Mesenchymal stem cell (in vitro differentiated cells and primary cell): ENCODE data around the gene TMEM45B. TPM values are rescaled to one million over a fixed set of nuclear protein-coding genes. Genes with fewer than 3 reads are reported as not detected.

ENCODE experiments used
- DNase-seq: peaks from one replicate; pipeline ENCODE4 v3.0.0-alpha.2; 2013
- H2AFZ ChIP-seq: one replicate; pipeline ENCODE4 v1.6.1; 2013; ENCODE audit warnings: low read depth, mild to moderate bottlenecking, control low read depth, inconsistent platforms, low read length, moderate library complexity
- H2AK5ac ChIP-seq: 2 replicates; pipeline ENCODE4 v1.6.1; 2013; ENCODE audit warnings: low read length, moderate library complexity, mild to moderate bottlenecking, inconsistent platforms; ENCODE audit not compliant: severe bottlenecking
- H2BK120ac ChIP-seq: one replicate; pipeline ENCODE4 v1.6.1; 2013; ENCODE audit warnings: low read depth, mild to moderate bottlenecking, inconsistent platforms, low read length, moderate library complexity
- H2BK12ac ChIP-seq, 2 experiments: one replicate each; pipeline ENCODE4 v1.6.1; 2013; ENCODE audit warnings: inconsistent platforms in 2 of 2, low read length in 2 of 2, mild to moderate bottlenecking in 2 of 2, moderate library complexity in 2 of 2, control low read depth in 1 of 2
- H2BK15ac ChIP-seq: one replicate; pipeline ENCODE4 v1.6.1; 2013; ENCODE audit warnings: mild to moderate bottlenecking, low read depth, inconsistent platforms; ENCODE audit not compliant: poor library complexity, severe bottlenecking
- H2BK5ac ChIP-seq: 2 replicates; pipeline ENCODE4 v1.6.1; 2013; ENCODE audit warnings: low read depth, mild to moderate bottlenecking, low read length, control low read depth, inconsistent platforms; ENCODE audit not compliant: poor library complexity, severe bottlenecking
- H3K14ac ChIP-seq, 2 experiments: one replicate each; pipeline ENCODE4 v1.6.1; 2013; ENCODE audit warnings: inconsistent platforms in 2 of 2, low read length in 2 of 2, control low read depth in 1 of 2, mild to moderate bottlenecking in 1 of 2, moderate library complexity in 1 of 2
- H3K18ac ChIP-seq, 2 experiments: one replicate each; pipeline ENCODE4 v1.6.1; 2013; ENCODE audit warnings: inconsistent platforms in 2 of 2, low read length in 2 of 2, control low read depth in 1 of 2, low read depth in 1 of 2, mild to moderate bottlenecking in 1 of 2
- H3K23ac ChIP-seq, 2 experiments: one replicate each; pipeline ENCODE4 v1.6.1; 2013; ENCODE audit warnings: inconsistent platforms in 2 of 2, low read length in 2 of 2, mild to moderate bottlenecking in 2 of 2, moderate library complexity in 2 of 2, control low read depth in 1 of 2
- H3K27ac ChIP-seq: 2 replicates; pipeline ENCODE4 v1.5.1; 2013; ENCODE audit warnings: mild to moderate bottlenecking, moderate library complexity, low read length, control low read depth, inconsistent platforms; ENCODE audit not compliant: poor library complexity, severe bottlenecking
- H3K27me3 ChIP-seq, 2 experiments: 2 replicates each; pipeline versions ENCODE4 v1.6.1 to v1.7.0; 2013; ENCODE audit warnings: low read length in 2 of 2, mild to moderate bottlenecking in 2 of 2, moderate library complexity in 2 of 2, control low read depth in 1 of 2, inconsistent platforms in 1 of 2; ENCODE audit not compliant: control insufficient read depth in 1 of 2, insufficient read depth in 1 of 2
- H3K36me3 ChIP-seq, 2 experiments: 2 replicates each; pipeline versions ENCODE4 v1.6.1 to v1.7.0; 2013; ENCODE audit warnings: low read length in 2 of 2, control low read depth in 1 of 2, inconsistent platforms in 1 of 2, low read depth in 1 of 2, mild to moderate bottlenecking in 1 of 2; ENCODE audit not compliant: insufficient read depth in 2 of 2, control insufficient read depth in 1 of 2
- H3K4ac ChIP-seq, 2 experiments: one replicate each; pipeline ENCODE4 v1.6.1; 2013; ENCODE audit warnings: inconsistent platforms in 2 of 2, low read length in 2 of 2, mild to moderate bottlenecking in 2 of 2, moderate library complexity in 2 of 2, control low read depth in 1 of 2, low read depth in 1 of 2
- H3K4me1 ChIP-seq: 2 replicates; pipeline ENCODE4 v1.6.1; 2013; ENCODE audit warnings: low read depth, low read length, control low read depth; ENCODE audit not compliant: control insufficient read depth, insufficient read depth
- H3K4me2 ChIP-seq: 2 replicates; pipeline ENCODE4 v1.6.1; 2013; ENCODE audit warnings: low read length, mild to moderate bottlenecking, inconsistent platforms; ENCODE audit not compliant: poor library complexity, severe bottlenecking
- H3K4me3 ChIP-seq, 2 experiments: 2 replicates each; pipeline versions ENCODE4 v1.5.1 to v1.7.0; 2013; ENCODE audit warnings: low read length in 2 of 2, mild to moderate bottlenecking in 2 of 2, control low read depth in 1 of 2, low read depth in 1 of 2; ENCODE audit not compliant: insufficient read depth in 1 of 2
- H3K79me1 ChIP-seq: replicated peaks from 2 replicates; pipeline ENCODE4 v1.6.1; 2013; ENCODE audit warnings: mild to moderate bottlenecking, control low read depth, low read length, inconsistent platforms; ENCODE audit not compliant: poor library complexity, severe bottlenecking
- H3K9ac ChIP-seq: 2 replicates; pipeline ENCODE4 v1.7.0; 2013; ENCODE audit warnings: mild to moderate bottlenecking, low read length, moderate library complexity
- H3K9me3 ChIP-seq: 2 replicates; pipeline ENCODE4 v1.7.0; 2013; ENCODE audit warnings: mild to moderate bottlenecking, low read length; ENCODE audit not compliant: control insufficient read depth
- H4K8ac ChIP-seq: one replicate; pipeline ENCODE4 v1.6.1; 2013; ENCODE audit warnings: inconsistent platforms, mild to moderate bottlenecking, low read length, moderate library complexity
- H4K91ac ChIP-seq: one replicate; pipeline ENCODE4 v1.6.1; 2013; ENCODE audit warnings: mild to moderate bottlenecking, low read length, inconsistent platforms
- WGBS: methylation state at CpG from one replicate; pipeline ENCODE4 v1.1.7; 2013; ENCODE audit warnings: mixed read lengths; 5-methylcytosine and 5-hydroxymethylcytosine counted together
- polyA plus RNA-seq, 2 experiments: library from polyadenylated mRNA; stranded (reverse); fragments of 200-250 nt; gene quantifications; one replicate each; pipeline ENCODE4 v1.2.3, GENCODE V29; 2013

Gene TMEM45B
- not detected for polyA plus RNA-seq (2013, experiment 1 of 2)
- polyA plus RNA-seq (2013, experiment 2 of 2) = not detected

GRCh38 chr11:129815596-129816461, at the start of gene TMEM45B:
TMEM45B (plus strand) TSS chr11:129815848; CDS start chr11:129852483, 36,635 bp downstream.
- no peak for DNase-seq
- H3K9ac ChIP-seq = no peak within 1 kb of the TSS
- peaks cover 5% of the 10 kb centered on the region for H3K4me1 ChIP-seq
- no peak within 1 kb of the TSS for H3K27ac ChIP-seq
- H3K18ac ChIP-seq = no peak within 1 kb of the TSS
- 5% methylated on average over 56 of the region's 68 CpGs for WGBS
- H3K23ac ChIP-seq = no peak within 1 kb of the TSS
- peaks cover 6% of the 10 kb centered on the region for H3K9me3 ChIP-seq
- H2AFZ ChIP-seq = no peak within 1 kb of the TSS
- H3K4me2 ChIP-seq = no peak within 1 kb of the TSS
- no peak within 1 kb of the TSS for H3K4me3 ChIP-seq
- no peak within 1 kb of the TSS for H2BK5ac ChIP-seq
- H3K36me3 ChIP-seq = no peaks in the 10 kb centered on the region
- no peak within 1 kb of the TSS for H4K91ac ChIP-seq
- H3K79me1 ChIP-seq = no peaks in the 10 kb centered on the region
- H3K14ac ChIP-seq = no peak within 1 kb of the TSS
- no peak within 1 kb of the TSS for H2BK12ac ChIP-seq
- no peak within 1 kb of the TSS for H4K8ac ChIP-seq
- no peak within 1 kb of the TSS for H2AK5ac ChIP-seq
- peaks cover 29 to 48% of the 10 kb centered on the region in 2 experiments for H3K27me3 ChIP-seq
- no peak within 1 kb of the TSS for H2BK120ac ChIP-seq
- no peak within 1 kb of the TSS for H3K4ac ChIP-seq
- no peak within 1 kb of the TSS for H2BK15ac ChIP-seq

GRCh38 chr11:129766898-129767604, 48.6 kb upstream of the TMEM45B start:
- H3K4me1 ChIP-seq = peaks cover 2% of the 10 kb centered on the region
- no peak overlapping the region for H3K18ac ChIP-seq
- H3K79me1 ChIP-seq = no peaks in the 10 kb centered on the region
- H2AK5ac ChIP-seq = no peak overlapping the region
- H3K27me3 ChIP-seq = peaks cover 0 to 3% of the 10 kb centered on the region in 2 experiments
- H3K9me3 ChIP-seq = no peaks in the 10 kb centered on the region
- no peak overlapping the region for H4K8ac ChIP-seq
- H3K14ac ChIP-seq = no peak overlapping the region
- H2BK5ac ChIP-seq = no peak overlapping the region
- no peak overlapping the region for H2BK15ac ChIP-seq
- no peak overlapping the region for H2BK120ac ChIP-seq
- no peak overlapping the region for H2BK12ac ChIP-seq
- H3K4me2 ChIP-seq = no peak overlapping the region
- H4K91ac ChIP-seq = no peak overlapping the region
- no peak overlapping the region for H3K9ac ChIP-seq
- H2AFZ ChIP-seq = no peak overlapping the region
- no peaks in the 10 kb centered on the region for H3K36me3 ChIP-seq
- 5% methylated on average over 7 of the region's 7 CpGs for WGBS
- no peak overlapping the region for H3K4me3 ChIP-seq
- peak; percentile 36 for DNase-seq
- no peak overlapping the region for H3K4ac ChIP-seq
- H3K27ac ChIP-seq = no peak overlapping the region
- H3K23ac ChIP-seq = no peak overlapping the region

- Histone ChIP-seq H3K36me3 (no peaks in the 10 kb centered on the region), H3K27me3 (peaks cover 0 to 3% of the 10 kb centered on the region in 2 experiments), H2BK15ac (no peak overlapping the region), H2AK5ac (no peak overlapping the region), H3K27ac (no peak overlapping the region), H3K79me1 (no peaks in the 10 kb centered on the region), H3K4me3 (no peak overlapping the region), H3K9ac (no peak overlapping the region), H2BK12ac (no peak overlapping the region), H2BK5ac (no peak overlapping the region), H3K4me2 (no peak overlapping the region), H4K8ac (no peak overlapping the region), H3K23ac (no peak overlapping the region), H3K4me1 (peaks cover 2% of the 10 kb centered on the region), H4K91ac (no peak overlapping the region), H3K18ac (no peak overlapping the region), H3K4ac (no peak overlapping the region), H3K14ac (no peak overlapping the region), H2BK120ac (no peak overlapping the region), H3K9me3 (no peaks in the 10 kb centered on the region), H2AFZ (no peak overlapping the region)
- WGBS = no CpG with 5 or more reads among the region's 4 CpGs
- no peak for DNase-seq
Observed at GRCh38 chr11:129767827-129768226, 47.8 kb upstream of the TMEM45B start.

- Histone ChIP-seq H4K91ac (no peak overlapping the region), H3K18ac (no peak overlapping the region), H3K9me3 (no peaks in the 10 kb centered on the region), H2BK12ac (no peak overlapping the region), H2AFZ (no peak overlapping the region), H3K36me3 (no peaks in the 10 kb centered on the region), H3K27me3 (peaks cover 0 to 3% of the 10 kb centered on the region in 2 experiments), H3K79me1 (no peaks in the 10 kb centered on the region), H2AK5ac (no peak overlapping the region), H2BK120ac (no peak overlapping the region), H3K9ac (no peak overlapping the region), H2BK5ac (no peak overlapping the region), H3K23ac (no peak overlapping the region), H3K4me3 (no peak overlapping the region), H3K4me1 (peaks cover 2% of the 10 kb centered on the region), H2BK15ac (no peak overlapping the region), H3K4me2 (no peak overlapping the region), H3K14ac (no peak overlapping the region), H3K27ac (no peak overlapping the region), H3K4ac (no peak overlapping the region), H4K8ac (no peak overlapping the region)
- DNase-seq = no peak
- WGBS = 100% methylated on average over 1 of the region's 1 CpG
Observed at GRCh38 chr11:129768356-129768755, 47.3 kb upstream of the TMEM45B start.
